BLaER1 treated with 17β-estradiol and CSF1 and Interleukin-3, amounts not matched to agents 10 nM and 100 nM (cell line): ENCODE data around the gene ILDR2.

ENCODE experiments used
- H3K27ac ChIP-seq, 11 experiments: shearing (Covaris generic); formaldehyde crosslinking; 2 replicates each; pipeline ENCODE4 v1.8.1; 2022
- H3K27me3 ChIP-seq, 11 experiments: shearing (Covaris generic); formaldehyde crosslinking; 2 replicates each; pipeline ENCODE4 v1.8.1; 2022
- H3K36me3 ChIP-seq, 11 experiments: shearing (Covaris generic); formaldehyde crosslinking; 2 replicates each; pipeline ENCODE4 v1.8.1; 2022
- H3K4me1 ChIP-seq, 10 experiments: shearing (Covaris generic); formaldehyde crosslinking; 2 replicates each; pipeline ENCODE4 v1.8.1; 2022
- H3K4me2 ChIP-seq, 11 experiments: shearing (Covaris generic); formaldehyde crosslinking; 2 replicates each; pipeline ENCODE4 v1.8.1; 2022
- H3K4me3 ChIP-seq, 10 experiments: shearing (Covaris generic); formaldehyde crosslinking; 2 replicates each; pipeline ENCODE4 v1.8.1; 2022
- H3K9ac ChIP-seq, 11 experiments: shearing (Covaris generic); formaldehyde crosslinking; 2 replicates each; pipeline ENCODE4 v1.8.1; 2022
- H3K9me3 ChIP-seq, 11 experiments: shearing (Covaris generic); formaldehyde crosslinking; replicated peaks in 1 of 11; 2 replicates each; pipeline ENCODE4 v1.8.1; 2022
- H4K20me1 ChIP-seq, 11 experiments: shearing (Covaris generic); formaldehyde crosslinking; 2 replicates each; pipeline ENCODE4 v1.8.1; 2022
- Cebpa-rat ChIP-seq, 11 experiments: shearing (Covaris generic); IDR thresholded peaks; 2 replicates each; pipeline ENCODE4 v1.8.1; 2022

Gene ILDR2

DNA sequence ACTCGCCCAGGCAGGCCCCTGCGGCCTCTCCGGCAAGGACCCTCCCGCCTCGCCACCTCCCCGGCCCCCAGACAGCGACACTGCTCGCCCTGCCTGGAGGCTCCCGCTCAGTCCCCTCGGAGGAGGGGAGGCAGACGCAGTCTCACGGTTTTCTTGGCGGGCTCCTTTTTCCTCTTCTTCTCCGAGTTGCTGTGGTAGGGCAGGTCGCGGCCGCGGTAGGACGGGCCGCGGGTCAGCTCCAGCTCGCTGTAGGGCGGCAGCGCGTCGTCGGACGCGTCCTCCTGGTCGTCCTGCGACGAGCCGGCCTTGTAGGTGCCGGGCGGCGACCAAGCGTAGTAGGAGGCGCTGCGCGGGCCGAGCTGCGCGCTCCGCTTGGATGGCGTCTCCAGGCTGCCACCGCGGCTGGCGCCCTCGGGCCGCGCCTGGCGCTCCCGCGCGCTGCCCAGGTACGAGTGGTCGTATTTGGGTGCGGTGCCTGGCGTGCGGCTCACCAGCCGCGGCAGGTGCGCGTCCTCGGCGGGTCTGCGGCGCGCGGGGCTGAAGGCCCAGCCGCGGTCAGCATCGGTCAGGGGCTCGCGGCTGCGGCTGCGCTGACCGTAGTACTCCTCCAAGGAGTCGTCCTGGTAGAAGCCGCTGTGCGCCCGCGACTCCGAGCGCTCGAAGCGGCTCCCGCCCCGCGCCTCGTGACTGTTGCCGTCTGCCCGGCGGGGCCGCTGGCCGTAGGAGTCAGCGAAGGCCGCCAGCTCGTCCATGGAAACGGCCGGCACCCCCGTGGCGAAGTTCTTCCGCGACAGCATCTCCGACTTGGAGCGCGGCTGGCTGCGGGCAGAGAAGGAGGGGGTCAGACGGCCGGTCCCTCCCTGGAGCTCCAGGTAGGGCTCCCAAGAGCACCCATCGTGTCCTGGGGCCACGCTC lies 54.5 kb downstream of the ILDR2 start:
- no peak overlapping the region for H3K4me3 ChIP-seq
- peaks cover 0 to 7% (median 0%) of the 10 kb centered on the region in 11 experiments; a peak in 1 of 22 replicates for H3K36me3 ChIP-seq
- peaks cover 7 to 14% (median 11%) of the 10 kb centered on the region in 10 experiments; a peak in 17 of 20 replicates for H3K4me1 ChIP-seq
- H3K9me3 ChIP-seq: peaks cover 12 to 18% (median 15%) of the 10 kb centered on the region in 11 experiments; a peak in 21 of 22 replicates
- no peak overlapping the region for H3K4me2 ChIP-seq
- no peak overlapping the region for H3K27ac ChIP-seq
- no peak for TF ChIP-seq Cebpa-rat (IDR thresholded peaks at IDR 0.05)
- H3K27me3 ChIP-seq: no peaks in the 10 kb centered on the region
- no peak overlapping the region for H3K9ac ChIP-seq
- no peaks in the 10 kb centered on the region for H4K20me1 ChIP-seq

DNA sequence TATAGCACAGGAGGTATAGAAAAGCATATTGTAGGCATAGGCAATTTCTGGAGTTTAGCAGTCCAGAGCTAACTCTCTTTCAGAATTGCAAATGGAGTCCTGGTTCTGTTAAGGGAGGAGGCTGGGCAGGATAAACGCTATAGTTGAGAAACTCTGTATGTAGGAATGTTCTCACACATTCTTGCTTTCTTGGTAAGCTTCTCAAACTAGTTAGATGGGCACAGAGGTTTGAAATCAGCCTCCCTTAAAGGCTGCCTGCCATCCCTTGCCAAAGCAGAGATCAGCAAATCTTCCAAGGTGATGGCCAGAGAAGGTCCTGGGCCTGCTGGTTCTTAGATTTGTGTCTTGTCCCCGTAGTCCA lies 56.4 kb downstream of the ILDR2 start:
- Histone ChIP-seq H3K27me3 (no peaks in the 10 kb centered on the region), H3K4me2 (no peak overlapping the region), H3K9me3 (peaks cover 12 to 18% (median 15%) of the 10 kb centered on the region in 11 experiments; a peak in 21 of 22 replicates), H3K4me3 (no peak overlapping the region), H4K20me1 (no peaks in the 10 kb centered on the region), H3K4me1 (no peaks in the 10 kb centered on the region), H3K27ac (no peak overlapping the region), H3K36me3 (peaks cover 0 to 7% (median 0%) of the 10 kb centered on the region in 11 experiments; a peak in 1 of 22 replicates), H3K9ac (no peak overlapping the region)
- TF ChIP-seq Cebpa-rat (IDR thresholded peaks at IDR 0.05): no peak

- Histone ChIP-seq H3K9me3 (peaks cover 12 to 18% (median 15%) of the 10 kb centered on the region in 11 experiments; a peak in 21 of 22 replicates), H3K27me3 (no peaks in the 10 kb centered on the region), H3K4me1 (no peaks in the 10 kb centered on the region), H3K27ac (no peak overlapping the region), H3K4me2 (no peak overlapping the region), H3K36me3 (peaks cover 0 to 7% (median 0%) of the 10 kb centered on the region in 11 experiments; a peak in 1 of 22 replicates), H4K20me1 (no peaks in the 10 kb centered on the region), H3K4me3 (no peak overlapping the region), H3K9ac (no peak overlapping the region)
- no peak for TF ChIP-seq Cebpa-rat (IDR thresholded peaks at IDR 0.05)
Measured at GRCh38 chr1:166918088-166918955, 57.0 kb downstream of the ILDR2 start.

GRCh38 chr1:166915941-166916340 lies 59.4 kb downstream of the ILDR2 start:
- H3K9me3 ChIP-seq: peaks cover 7 to 20% (median 15%) of the 10 kb centered on the region in 11 experiments; a peak in 21 of 22 replicates
- no peaks in the 10 kb centered on the region for H4K20me1 ChIP-seq
- no peak overlapping the region for H3K27ac ChIP-seq
- peaks cover 0 to 6% (median 0%) of the 10 kb centered on the region in 11 experiments; a peak in 1 of 22 replicates for H3K36me3 ChIP-seq
- H3K27me3 ChIP-seq: no peaks in the 10 kb centered on the region
- H3K4me1 ChIP-seq: no peaks in the 10 kb centered on the region
- TF ChIP-seq Cebpa-rat (IDR thresholded peaks at IDR 0.05): no peak
- H3K4me3 ChIP-seq: no peak overlapping the region
- no peak overlapping the region for H3K9ac ChIP-seq
- H3K4me2 ChIP-seq: no peak overlapping the region

GRCh38 chr1:166915042-166915441 lies 60.3 kb downstream of the ILDR2 start:
- H3K9ac ChIP-seq: no peak overlapping the region
- H3K9me3 ChIP-seq: peaks cover 0 to 15% (median 7%) of the 10 kb centered on the region in 11 experiments; a peak in 11 of 22 replicates
- no peak overlapping the region for H3K27ac ChIP-seq
- no peak overlapping the region for H3K4me2 ChIP-seq
- H3K4me1 ChIP-seq: no peaks in the 10 kb centered on the region
- H3K4me3 ChIP-seq: no peak overlapping the region
- H4K20me1 ChIP-seq: no peaks in the 10 kb centered on the region
- TF ChIP-seq Cebpa-rat (IDR thresholded peaks at IDR 0.05): no peak
- H3K27me3 ChIP-seq: no peaks in the 10 kb centered on the region
- no peaks in the 10 kb centered on the region for H3K36me3 ChIP-seq

DNA sequence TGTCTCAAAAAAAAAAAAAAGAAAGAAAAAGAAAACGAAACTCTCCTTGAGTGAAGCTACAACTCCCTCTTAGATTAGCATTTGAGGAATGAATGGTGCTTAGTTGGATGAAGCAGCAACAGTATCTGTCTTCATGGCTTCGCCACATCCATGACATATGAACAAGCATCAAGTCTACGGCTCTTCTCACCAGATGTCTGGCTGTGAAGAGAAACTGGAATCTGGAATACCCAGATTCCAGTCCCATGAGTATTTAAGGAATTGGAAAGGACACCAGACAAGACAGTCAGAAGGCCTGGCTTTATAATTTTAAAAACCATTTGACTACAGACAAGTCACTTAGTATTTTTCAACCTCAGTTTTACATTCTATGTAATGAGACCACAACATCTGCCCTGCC lies 61.2 kb downstream of the ILDR2 start:
- Histone ChIP-seq H4K20me1 (no peaks in the 10 kb centered on the region), H3K4me2 (no peak overlapping the region), H3K4me1 (no peaks in the 10 kb centered on the region), H3K36me3 (no peaks in the 10 kb centered on the region), H3K27me3 (no peaks in the 10 kb centered on the region), H3K9ac (no peak overlapping the region), H3K9me3 (peaks cover 0 to 15% (median 6%) of the 10 kb centered on the region in 11 experiments; a peak in 9 of 22 replicates), H3K27ac (no peak overlapping the region), H3K4me3 (no peak overlapping the region)
- TF ChIP-seq Cebpa-rat (IDR thresholded peaks at IDR 0.05): no peak

- Histone ChIP-seq H3K27ac (no peak overlapping the region), H4K20me1 (no peaks in the 10 kb centered on the region), H3K4me2 (no peak overlapping the region)
Measured at GRCh38 chr1:166911624-166912023, 63.7 kb downstream of the ILDR2 start.

GRCh38 chr1:166910396-166910994 lies 64.8 kb downstream of the ILDR2 start:
- no peak overlapping the region for H3K4me2 ChIP-seq
- no peak for TF ChIP-seq Cebpa-rat (IDR thresholded peaks at IDR 0.05)
- H3K27me3 ChIP-seq: no peaks in the 10 kb centered on the region

More at GRCh38 chr1:166911624-166912023, 63.7 kb downstream of the ILDR2 start:
- H3K4me1 ChIP-seq: peaks cover 0 to 11% (median 0%) of the 10 kb centered on the region in 10 experiments; a peak in 6 of 20 replicates
- H3K4me3 ChIP-seq: no peak overlapping the region
- no peak for TF ChIP-seq Cebpa-rat (IDR thresholded peaks at IDR 0.05)
- no peak overlapping the region for H3K9ac ChIP-seq
- H3K27me3 ChIP-seq: no peaks in the 10 kb centered on the region
- peaks cover 0 to 15% (median 6%) of the 10 kb centered on the region in 11 experiments; a peak in 9 of 22 replicates for H3K9me3 ChIP-seq
- no peaks in the 10 kb centered on the region for H3K36me3 ChIP-seq

More at GRCh38 chr1:166910396-166910994, 64.8 kb downstream of the ILDR2 start:
- H3K9ac ChIP-seq: no peak overlapping the region
- peaks cover 0 to 11% (median 0%) of the 10 kb centered on the region in 10 experiments; a peak in 6 of 20 replicates for H3K4me1 ChIP-seq
- no peak overlapping the region for H3K4me3 ChIP-seq
- H3K9me3 ChIP-seq: peaks cover 0 to 15% (median 6%) of the 10 kb centered on the region in 11 experiments; a peak in 9 of 22 replicates
- no peaks in the 10 kb centered on the region for H4K20me1 ChIP-seq
- H3K36me3 ChIP-seq: no peaks in the 10 kb centered on the region
- H3K27ac ChIP-seq: peak overlapping the region in 1 of 11 experiments; percentile 7; a peak in 1 of 22 replicates
